DOHH2 (cell line): ENCODE results near the gene FOSL2.

Experiments used
- EZH2phosphoT487 ChIP-seq: fragments of 200-600 bp; sonication (generic); IDR thresholded peaks from 2 replicates; pipeline ENCODE4 v1.6.1; 2017; ENCODE audit warnings: borderline replicate concordance, mild to moderate bottlenecking, antibody characterized with exemption, low read length, moderate library complexity, mixed read lengths
- TF ChIP-seq, protein P1 (sequence below): fragments of 200-600 bp; sonication (generic); IDR thresholded peaks from one replicate; pipeline ENCODE4 v1.5.1; 2014; ENCODE audit warnings: antibody characterized with exemption, mild to moderate bottlenecking, low read depth, low read length; ENCODE audit not compliant: poor library complexity, severe bottlenecking

DNA sequence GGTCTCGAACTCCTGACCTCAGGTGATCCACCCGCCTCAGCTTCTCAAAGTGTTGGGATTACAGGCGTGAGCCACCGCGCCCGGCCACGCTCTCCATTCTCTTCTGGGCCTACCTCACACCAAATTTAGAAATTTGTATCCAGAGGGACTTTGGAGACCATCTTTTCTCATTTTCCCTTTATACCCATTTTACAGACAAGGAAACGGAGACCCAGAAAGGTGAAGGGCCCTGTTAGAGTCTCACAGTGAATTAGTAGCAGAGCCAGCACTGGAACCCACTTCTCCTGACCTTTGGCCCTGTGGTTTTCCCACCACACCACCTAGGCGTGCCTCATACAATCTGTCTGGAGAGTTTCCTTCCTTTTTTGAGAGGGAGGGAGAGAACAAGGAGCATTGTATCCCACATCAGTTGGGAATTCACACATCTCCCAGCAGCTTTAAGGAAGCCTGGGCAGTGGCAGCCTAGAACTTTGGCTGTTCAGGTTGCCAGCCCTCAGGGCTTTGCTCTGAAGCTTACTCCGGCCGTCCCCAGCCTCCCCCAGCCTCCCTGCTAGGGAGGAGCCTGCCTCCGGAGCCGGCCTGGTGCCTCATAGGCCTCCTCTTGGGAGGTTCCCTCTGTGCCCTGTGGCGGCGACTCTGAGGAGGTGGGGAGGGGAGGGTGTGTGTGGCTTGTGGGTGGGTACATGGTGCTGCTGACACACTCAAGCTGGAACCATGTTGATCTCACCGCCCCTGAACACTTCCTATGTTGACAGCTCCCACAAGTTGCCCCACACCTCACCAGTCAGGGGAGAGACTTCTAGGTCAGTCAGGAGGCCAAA, 13.8 kb downstream of the FOSL2 start:
- TF ChIP-seq, protein P1, sequence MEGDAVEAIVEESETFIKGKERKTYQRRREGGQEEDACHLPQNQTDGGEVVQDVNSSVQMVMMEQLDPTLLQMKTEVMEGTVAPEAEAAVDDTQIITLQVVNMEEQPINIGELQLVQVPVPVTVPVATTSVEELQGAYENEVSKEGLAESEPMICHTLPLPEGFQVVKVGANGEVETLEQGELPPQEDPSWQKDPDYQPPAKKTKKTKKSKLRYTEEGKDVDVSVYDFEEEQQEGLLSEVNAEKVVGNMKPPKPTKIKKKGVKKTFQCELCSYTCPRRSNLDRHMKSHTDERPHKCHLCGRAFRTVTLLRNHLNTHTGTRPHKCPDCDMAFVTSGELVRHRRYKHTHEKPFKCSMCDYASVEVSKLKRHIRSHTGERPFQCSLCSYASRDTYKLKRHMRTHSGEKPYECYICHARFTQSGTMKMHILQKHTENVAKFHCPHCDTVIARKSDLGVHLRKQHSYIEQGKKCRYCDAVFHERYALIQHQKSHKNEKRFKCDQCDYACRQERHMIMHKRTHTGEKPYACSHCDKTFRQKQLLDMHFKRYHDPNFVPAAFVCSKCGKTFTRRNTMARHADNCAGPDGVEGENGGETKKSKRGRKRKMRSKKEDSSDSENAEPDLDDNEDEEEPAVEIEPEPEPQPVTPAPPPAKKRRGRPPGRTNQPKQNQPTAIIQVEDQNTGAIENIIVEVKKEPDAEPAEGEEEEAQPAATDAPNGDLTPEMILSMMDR = no peak
- no peak for TF ChIP-seq EZH2phosphoT487
